Esophagus squamous epithelium (tissue), 5 donors: Measurements from ENCODE around the gene NFIL3. TPM values are rescaled to one million over a fixed set of nuclear protein-coding genes. Genes with fewer than 3 reads are reported as not detected.
A peak's percentile ranks its signal among the peaks of the same experiment; 100 is the strongest.

Experiments
- DNase-seq: peaks from one replicate; lab custom pipeline; 2025; lab: John Stamatoyannopoulos, UW
- H3K27ac ChIP-seq, 4 donors: fragments of 200-600 bp; sonication (generic); one replicate each; pipeline ENCODE4 v1.5.1; 2016 to 2019; ENCODE audit warnings: mild to moderate bottlenecking in 1 of 4
- H3K27me3 ChIP-seq, 4 donors: fragments of 200-600 bp; sonication (generic); 1 replicate in 3 of 4; 2 replicates in 1 of 4; pipeline versions ENCODE4 v1.5.1 to v1.6.0; 2017 to 2021; ENCODE audit warnings: antibody characterized with exemption in 1 of 4
- H3K36me3 ChIP-seq, 3 donors: fragments of 200-600 bp; sonication (generic); one replicate each; pipeline ENCODE4 v1.5.1; 2016 to 2019
- H3K4me1 ChIP-seq, 3 donors: fragments of 200-600 bp; sonication (generic); one replicate each; pipeline ENCODE4 v1.5.1; 2017 to 2019
- H3K4me3 ChIP-seq, 4 donors: fragments of 200-600 bp; sonication (generic); 1 replicate in 3 of 4; 2 replicates in 1 of 4; pipeline ENCODE4 v1.5.1; 2016 to 2019; ENCODE audit warnings: mild to moderate bottlenecking in 2 of 4, moderate library complexity in 1 of 4
- H3K9me3 ChIP-seq, 3 donors: fragments of 200-600 bp; sonication (generic); one replicate each; pipeline ENCODE4 v1.5.1; 2016 to 2019
- CTCF ChIP-seq, 6 experiments: fragments of 450-650 bp in 4 of 6; fragments of 200-600 bp in 2 of 6; sonication (generic) in 2 of 6; IDR thresholded peaks; one replicate each; pipeline ENCODE4 v1.5.1; 2016 to 2019; ENCODE audit warnings: antibody characterized with exemption in 6 of 6, mild to moderate bottlenecking in 4 of 6, moderate library complexity in 4 of 6
- POLR2A ChIP-seq, 4 donors: fragments of 450-650 bp; IDR thresholded peaks; one replicate each; pipeline ENCODE4 v1.6.1; 2017; ENCODE audit warnings: antibody characterized with exemption in 4 of 4, mild to moderate bottlenecking in 4 of 4, moderate library complexity in 3 of 4
- WGBS, 2 donors: methylation state at CpG; one replicate each; pipeline ENCODE4 v1.1.5; 2018; 5-methylcytosine and 5-hydroxymethylcytosine counted together
- intact Hi-C: fragments of 100-400 bp; cut with DNase I; formaldehyde crosslinking; loops from one replicate; pipeline ENCODE4 v1.15.0; 2022
- total RNA-seq, 4 donors: library from RNA; depleted of rRNA; stranded (reverse); fragments of >200 nt; gene quantifications; one replicate each; pipeline ENCODE4 v1.1.0, GENCODE V29; 2016
- donor health status: DM: yes; HTN: yes; CAD: no.

Gene NFIL3
- total RNA-seq, 4 donors from 2014 or later: 5.6 to 21.2 (median 16.3) TPM

DNA sequence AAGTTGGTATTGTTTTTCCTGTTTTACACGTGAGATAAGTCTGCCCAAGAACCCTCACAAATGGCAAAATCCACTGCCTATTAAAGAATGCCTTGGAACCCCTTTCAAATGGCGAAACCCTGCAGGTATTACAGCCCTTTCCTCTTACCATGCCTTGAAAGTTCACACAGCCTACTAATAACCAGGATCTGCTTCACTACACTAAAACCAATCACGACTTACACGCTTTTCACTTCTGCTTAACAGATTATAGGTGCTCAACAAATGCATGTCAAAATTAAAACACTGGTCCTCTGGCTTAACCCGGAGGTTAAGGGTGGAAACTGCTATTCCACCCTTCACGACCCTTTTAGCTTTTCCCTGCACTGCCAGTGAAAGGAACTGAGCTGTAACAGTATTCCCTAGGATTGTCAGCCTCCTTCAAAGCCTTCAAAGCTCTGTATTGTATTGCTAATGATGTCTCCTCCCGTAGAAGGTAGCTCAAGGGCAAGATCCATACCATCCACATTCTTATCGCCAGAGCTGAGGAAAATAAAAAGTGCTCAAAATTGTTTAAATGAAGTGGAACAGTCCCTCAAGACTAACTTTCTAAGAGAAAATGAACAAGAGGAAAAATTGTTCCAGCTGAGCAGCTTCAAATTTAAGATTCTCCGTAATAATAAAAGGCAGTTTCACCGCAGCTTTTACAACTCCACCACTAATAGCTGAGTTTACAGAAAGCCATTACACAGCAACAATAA, 62.9 kb downstream of the NFIL3 start:
- TF ChIP-seq POLR2A (IDR thresholded peaks at IDR 0.05) (no peak), CTCF (IDR thresholded peaks at IDR 0.05) (no peak)
- WGBS, 2 donors: 15 to 21% methylated on average over 10 of the region's 10 CpGs
- Histone ChIP-seq H3K4me3 (peak overlapping the region; percentile 81 to 99 (median 88)), H3K36me3 (peaks cover 0 to 21% (median 0%) of the 10 kb centered on the region in 3 donors), H3K9me3 (no peaks in the 10 kb centered on the region), H3K27me3 (no peaks in the 10 kb centered on the region), H3K4me1 (peaks cover 15 to 41% (median 19%) of the 10 kb centered on the region in 3 donors), H3K27ac (peak overlapping the region; percentile 90 to 93 (median 92))
- DNase-seq: no peak
- intact Hi-C loops: no loop called here

DNA sequence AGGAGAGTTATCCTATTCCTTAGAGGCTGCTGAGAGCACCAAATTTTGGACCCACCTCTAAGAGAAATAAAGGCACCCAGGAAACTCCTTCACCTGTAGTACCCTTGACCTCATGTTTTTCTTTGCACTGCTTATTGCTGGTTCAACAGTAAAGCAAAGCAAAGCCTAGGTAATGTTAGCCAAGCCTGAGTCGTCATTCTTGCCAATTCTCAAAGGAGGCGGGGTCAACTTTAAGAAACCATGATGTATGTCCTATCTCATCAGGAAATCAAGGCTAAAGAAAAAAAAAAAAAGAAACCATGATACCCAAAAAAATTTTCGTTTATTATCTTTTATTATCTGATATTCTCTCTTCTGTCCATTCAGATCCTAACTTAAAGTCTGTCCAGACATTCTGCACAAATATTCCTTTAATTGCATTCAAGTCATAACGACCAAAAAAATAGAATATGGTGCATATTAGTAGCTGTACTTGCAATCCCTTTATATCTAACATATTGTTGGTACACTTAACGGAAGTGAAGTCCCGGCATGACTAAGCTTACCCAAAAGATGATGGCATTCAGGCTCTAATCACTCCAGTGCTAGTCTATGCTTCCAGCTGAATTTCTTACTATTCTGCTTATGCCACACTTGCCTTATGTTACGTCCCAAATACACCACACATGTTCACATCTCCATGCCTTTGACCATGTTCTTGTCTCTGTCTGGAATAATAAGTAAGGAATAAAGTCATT, 63.7 kb downstream of the NFIL3 start:
- 62 to 64% methylated on average over 7 of the region's 7 CpGs for WGBS, 2 donors
- peaks cover 15 to 41% (median 19%) of the 10 kb centered on the region in 3 donors for H3K4me1 ChIP-seq
- intact Hi-C loops: no loop called here
- peaks cover 0 to 29% (median 0%) of the 10 kb centered on the region in 3 donors for H3K36me3 ChIP-seq
- H3K27me3 ChIP-seq: no peaks in the 10 kb centered on the region
- no peaks in the 10 kb centered on the region for H3K9me3 ChIP-seq
- H3K4me3 ChIP-seq: peak overlapping the region in 3 of 4 donors; percentile 87 to 99 (median 90)
- DNase-seq: no peak
- H3K27ac ChIP-seq: no peak overlapping the region
- TF ChIP-seq CTCF (IDR thresholded peaks at IDR 0.05) (no peak), POLR2A (IDR thresholded peaks at IDR 0.05) (no peak)

GRCh38 chr9:91359083-91359482, 64.5 kb downstream of the NFIL3 start:
- H3K4me1 ChIP-seq: peaks cover 15 to 41% (median 19%) of the 10 kb centered on the region in 3 donors
- H3K9me3 ChIP-seq: no peaks in the 10 kb centered on the region
- intact Hi-C loops: no loop called here
- TF ChIP-seq CTCF (IDR thresholded peaks at IDR 0.05) (no peak), POLR2A (IDR thresholded peaks at IDR 0.05) (no peak)
- 61 to 74% methylated on average over 2 of the region's 2 CpGs for WGBS, 2 donors
- H3K36me3 ChIP-seq: peaks cover 0 to 37% (median 0%) of the 10 kb centered on the region in 3 donors
- no peaks in the 10 kb centered on the region for H3K27me3 ChIP-seq
- H3K27ac ChIP-seq: no peak overlapping the region
- no peak overlapping the region for H3K4me3 ChIP-seq
- DNase-seq: no peak

Other genes with a start within 250 kb of the NFIL3 start
- 10 to 100 TPM; 10.6 to 25.4 (median 16.7) TPM for gene AUH, start 61.9 kb downstream of the NFIL3 start, total RNA-seq